B cell (primary cell): Measurements from ENCODE around the gene PDE4B.

Source experiments
- EZH2 ChIP-seq: IDR thresholded peaks from 2 replicates; pipeline ENCODE4 v1.6.1; 2012; ENCODE audit warnings: borderline replicate concordance, low read depth, mild to moderate bottlenecking, moderate library complexity, low read length; ENCODE audit not compliant: insufficient read depth, poor library complexity, severe bottlenecking
- TF ChIP-seq, protein P1 (sequence below): fragments of 200-600 bp; IDR thresholded peaks from one replicate; pipeline ENCODE4 v1.8.0; 2022; ENCODE audit warnings: antibody characterized with exemption, mild to moderate bottlenecking

GRCh38 chr1:66351478-66351877 is 558.8 kb downstream of the PDE4B start:
- TF ChIP-seq, protein P1, sequence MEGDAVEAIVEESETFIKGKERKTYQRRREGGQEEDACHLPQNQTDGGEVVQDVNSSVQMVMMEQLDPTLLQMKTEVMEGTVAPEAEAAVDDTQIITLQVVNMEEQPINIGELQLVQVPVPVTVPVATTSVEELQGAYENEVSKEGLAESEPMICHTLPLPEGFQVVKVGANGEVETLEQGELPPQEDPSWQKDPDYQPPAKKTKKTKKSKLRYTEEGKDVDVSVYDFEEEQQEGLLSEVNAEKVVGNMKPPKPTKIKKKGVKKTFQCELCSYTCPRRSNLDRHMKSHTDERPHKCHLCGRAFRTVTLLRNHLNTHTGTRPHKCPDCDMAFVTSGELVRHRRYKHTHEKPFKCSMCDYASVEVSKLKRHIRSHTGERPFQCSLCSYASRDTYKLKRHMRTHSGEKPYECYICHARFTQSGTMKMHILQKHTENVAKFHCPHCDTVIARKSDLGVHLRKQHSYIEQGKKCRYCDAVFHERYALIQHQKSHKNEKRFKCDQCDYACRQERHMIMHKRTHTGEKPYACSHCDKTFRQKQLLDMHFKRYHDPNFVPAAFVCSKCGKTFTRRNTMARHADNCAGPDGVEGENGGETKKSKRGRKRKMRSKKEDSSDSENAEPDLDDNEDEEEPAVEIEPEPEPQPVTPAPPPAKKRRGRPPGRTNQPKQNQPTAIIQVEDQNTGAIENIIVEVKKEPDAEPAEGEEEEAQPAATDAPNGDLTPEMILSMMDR = no peak
- no peak for TF ChIP-seq EZH2
